DMS153 (cell line): ENCODE measurements around the gene PCBP2.

Experiments
- DNase-seq: peaks from one replicate; lab custom pipeline; 2025; lab: John Stamatoyannopoulos, UW

PCBP2 gene

DNA sequence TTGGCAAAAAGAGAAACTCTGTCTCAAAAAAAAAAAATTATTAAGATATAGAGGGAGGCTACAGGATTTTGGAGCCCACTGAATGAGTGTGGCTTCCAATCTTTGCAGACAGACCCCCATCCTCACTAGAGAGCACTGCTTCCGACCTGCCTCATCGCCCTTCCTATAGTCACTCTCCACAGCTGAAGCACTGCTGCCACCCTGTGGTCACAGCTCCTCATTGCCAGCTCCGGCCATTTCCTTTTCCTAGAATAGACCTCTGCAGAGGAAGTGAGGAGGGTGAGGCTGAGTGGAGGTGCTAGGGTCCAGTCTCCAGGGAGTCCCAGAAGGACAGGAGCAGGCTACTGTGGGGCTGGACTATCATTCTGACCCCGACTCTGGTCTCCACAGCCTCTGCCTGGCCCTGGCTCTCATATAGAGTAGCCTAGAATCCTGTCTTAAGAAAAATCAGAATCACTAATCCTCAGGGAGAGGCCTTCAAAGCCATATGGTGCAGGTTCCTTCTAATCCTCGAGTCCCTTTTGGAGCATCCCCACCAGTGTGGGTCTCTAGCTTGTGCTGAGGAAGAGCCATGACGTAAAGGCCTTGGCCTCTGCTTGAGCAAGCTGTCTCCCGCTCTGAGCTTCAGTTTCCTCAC, 56.8 kb downstream of the PCBP2 start:
- DNase-seq = peak; percentile 64

DNA sequence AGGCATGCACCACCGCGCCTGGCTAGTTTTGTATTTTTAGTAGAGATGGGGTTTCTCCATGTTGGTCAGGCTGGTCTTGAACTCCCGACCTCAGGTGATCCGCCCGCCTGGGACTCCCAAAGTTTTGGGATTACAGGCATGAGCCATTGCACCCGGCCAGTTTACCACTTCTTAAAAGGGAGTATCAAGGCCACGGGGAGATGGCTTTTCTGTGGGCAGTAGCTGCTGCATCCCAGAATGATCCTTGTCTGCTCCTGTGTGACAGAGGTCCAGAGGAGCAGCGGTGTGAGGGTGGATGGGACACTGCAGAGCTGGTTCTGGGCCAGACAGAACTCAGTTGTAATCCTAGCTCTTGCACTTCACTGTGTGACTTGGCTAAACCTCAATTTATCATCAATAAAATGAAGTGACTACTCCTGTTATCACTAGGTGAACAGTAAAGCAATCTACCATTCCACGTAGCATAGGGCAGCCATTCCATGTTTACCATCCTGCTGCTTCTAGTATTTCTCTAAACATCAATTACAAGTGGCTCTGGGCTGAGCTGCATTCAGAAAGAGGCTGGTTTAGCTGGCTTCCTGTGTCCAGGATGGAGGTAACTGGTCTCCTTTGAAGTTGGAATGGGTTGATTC, 58.4 kb downstream of the PCBP2 start:
- no peak for DNase-seq

DNA sequence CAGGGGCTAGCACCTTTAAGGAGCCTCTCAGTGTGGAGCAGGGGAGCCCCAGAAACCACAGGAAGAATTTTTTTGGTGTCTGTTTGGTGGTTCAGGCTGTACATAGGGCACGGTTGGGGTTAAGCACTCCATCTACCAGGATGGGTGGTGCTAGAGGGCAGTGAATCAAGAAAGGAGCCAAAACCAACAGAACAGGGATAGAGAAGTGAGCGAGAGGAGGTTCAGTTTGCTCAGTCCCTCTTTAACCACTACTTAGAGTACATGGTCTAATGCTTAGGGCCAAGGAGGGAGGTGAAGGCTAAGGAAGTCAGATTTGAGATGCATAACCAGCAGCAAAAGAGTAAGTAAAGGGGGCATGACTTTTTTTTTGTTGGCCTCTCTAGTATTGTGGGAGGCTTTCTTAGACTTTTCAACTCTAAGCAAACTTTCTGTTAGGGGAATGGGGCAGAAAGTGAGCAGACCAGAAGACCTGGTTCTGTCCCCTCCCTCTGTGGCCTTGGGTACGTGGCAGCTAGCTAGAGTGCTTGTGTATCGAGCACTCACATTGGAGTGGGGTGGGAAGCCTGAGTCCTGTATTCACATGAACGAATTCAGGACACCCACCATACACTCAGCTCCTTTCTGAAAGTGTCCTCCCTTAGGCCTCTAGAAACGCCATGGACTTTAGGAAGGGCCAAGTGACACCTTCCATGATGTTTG, 62.0 kb downstream of the PCBP2 start:
- DNase-seq = no peak

- DNase-seq = no peak
These were observed 62.9 kb downstream of the PCBP2 start for GRCh38 chr12:53514628-53515290.

GRCh38 chr12:53515291-53515680, 63.4 kb downstream of the PCBP2 start:
- no peak for DNase-seq

GRCh38 chr12:53516758-53517455, 65.0 kb downstream of the PCBP2 start:
- DNase-seq = no peak

DNA sequence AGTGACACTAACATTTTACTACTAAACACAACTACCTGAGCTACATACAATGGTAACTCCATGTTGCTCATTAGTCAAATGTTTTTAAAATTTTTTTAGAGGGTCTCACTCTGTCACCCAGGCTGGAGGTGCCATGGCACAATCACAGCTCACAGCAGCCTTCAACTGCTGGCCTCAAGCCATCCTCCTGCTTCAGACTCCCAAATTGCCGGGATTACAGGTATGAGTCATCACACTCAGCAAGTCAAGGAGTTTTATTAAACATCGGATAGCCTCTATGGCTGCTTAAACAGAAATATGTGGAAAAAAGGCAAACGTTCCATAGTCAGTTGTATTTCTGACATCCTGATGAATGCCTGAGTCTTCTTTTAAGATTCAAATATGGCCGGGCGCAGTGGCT, 66.5 kb downstream of the PCBP2 start:
- DNase-seq = no peak

GRCh38 chr12:53523131-53523530, 71.2 kb downstream of the PCBP2 start:
- no peak for DNase-seq

GRCh38 chr12:53524476-53524875, 72.6 kb downstream of the PCBP2 start:
- DNase-seq = no peak

DNA sequence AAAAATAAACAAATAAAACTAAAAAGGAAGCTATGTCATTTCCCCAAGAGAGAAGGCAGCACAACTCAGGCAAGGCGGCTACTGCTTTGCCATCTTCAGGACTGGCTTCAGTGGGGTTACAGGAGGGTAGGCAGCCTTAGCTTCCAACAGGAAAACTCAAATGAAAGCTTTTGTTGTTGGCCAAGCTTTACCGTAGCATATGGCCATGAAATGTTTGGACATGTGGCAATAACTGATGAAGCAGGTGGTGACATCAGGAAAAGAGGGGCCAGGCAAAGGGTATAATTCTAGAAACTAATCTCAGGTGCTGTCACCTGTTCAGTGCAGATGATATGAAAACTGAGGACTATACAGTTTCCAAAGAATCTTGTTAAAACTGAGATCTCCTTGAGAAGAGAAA, 78.2 kb downstream of the PCBP2 start:
- no peak for DNase-seq
